ENCODE measurements around the gene EHD1. TPM values are rescaled to one million over a fixed set of nuclear protein-coding genes. Genes with fewer than 3 reads are reported as not detected.

EHD1 gene
- total RNA-seq, 6 experiments from 2014 or later, result 189 to 227 (median 197) TPM

- Mint-ChIP-seq H3K4me3 (no peak overlapping the region), H3K36me3 (ENCODE audit: low read depth) (no peaks in the 10 kb centered on the region), H3K4me1 (ENCODE audit: low read depth) (peaks cover 25% of the 10 kb centered on the region), H3K9me3 (no peaks in the 10 kb centered on the region), H3K27me3 (ENCODE audit: insufficient read depth) (no peaks in the 10 kb centered on the region; the same call in 1 of the 2 replicates), H3K27ac (no peak overlapping the region)
- no peak for TF ChIP-seq CTCF (IDR thresholded peaks at IDR 0.05)
- no peak for DNase-seq
Measured at GRCh38 chr11:64888729-64889511, 10.5 kb upstream of the EHD1 start.

- no peak for TF ChIP-seq CTCF (IDR thresholded peaks at IDR 0.05)
- Mint-ChIP-seq H3K4me3 (no peak overlapping the region; the same call in 1 of the 2 replicates), H3K36me3 (ENCODE audit: low read depth) (no peaks in the 10 kb centered on the region), H3K4me1 (ENCODE audit: low read depth) (peaks cover 25% of the 10 kb centered on the region), H3K27me3 (ENCODE audit: insufficient read depth) (no peaks in the 10 kb centered on the region; the same call in 1 of the 2 replicates), H3K9me3 (no peaks in the 10 kb centered on the region), H3K27ac (no peak overlapping the region)
- DNase-seq, result no peak
Measured at GRCh38 chr11:64888406-64888728, 9.9 kb upstream of the EHD1 start.

- H3K9me3 Mint-ChIP-seq, result no peaks in the 10 kb centered on the region
- peak; percentile 99 for TF ChIP-seq CTCF (IDR thresholded peaks at IDR 0.05)
- no peaks in the 10 kb centered on the region; the same call in 1 of the 2 replicates for H3K27me3 Mint-ChIP-seq (ENCODE audit: insufficient read depth)
- peak overlapping the region; percentile 64 for H3K27ac Mint-ChIP-seq
- no peaks in the 10 kb centered on the region for H3K36me3 Mint-ChIP-seq (ENCODE audit: low read depth)
- no peak for DNase-seq
- peak overlapping the region; percentile 82 for H3K4me3 Mint-ChIP-seq
- peaks cover 25% of the 10 kb centered on the region for H3K4me1 Mint-ChIP-seq (ENCODE audit: low read depth)
Measured at GRCh38 chr11:64887757-64888405, 9.5 kb upstream of the EHD1 start.

GRCh38 chr11:64887234-64887756, 8.9 kb upstream of the EHD1 start:
- peaks cover 25% of the 10 kb centered on the region for H3K4me1 Mint-ChIP-seq (ENCODE audit: low read depth)
- no peaks in the 10 kb centered on the region for H3K36me3 Mint-ChIP-seq (ENCODE audit: low read depth)
- H3K4me3 Mint-ChIP-seq, result no peak overlapping the region; the same call in 1 of the 2 replicates
- DNase-seq, result no peak
- no peak overlapping the region for H3K27ac Mint-ChIP-seq
- H3K27me3 Mint-ChIP-seq (ENCODE audit: insufficient read depth), result no peaks in the 10 kb centered on the region; the same call in 1 of the 2 replicates
- TF ChIP-seq CTCF (IDR thresholded peaks at IDR 0.05), result no peak
- no peaks in the 10 kb centered on the region for H3K9me3 Mint-ChIP-seq

- Mint-ChIP-seq H3K9me3 (no peaks in the 10 kb centered on the region), H3K27ac (peak overlapping the region; percentile 44; the same call in 1 of the 2 replicates), H3K27me3 (ENCODE audit: insufficient read depth) (no peaks in the 10 kb centered on the region; the same call in 1 of the 2 replicates)
Measured at GRCh38 chr11:64885367-64886286, 7.2 kb upstream of the EHD1 start.

More at GRCh38 chr11:64885367-64886286, 7.2 kb upstream of the EHD1 start:
- no peak for DNase-seq
- no peak for TF ChIP-seq CTCF (IDR thresholded peaks at IDR 0.05)
- peaks cover 29% of the 10 kb centered on the region for H3K4me1 Mint-ChIP-seq (ENCODE audit: low read depth)
- H3K4me3 Mint-ChIP-seq, result no peak overlapping the region
- H3K36me3 Mint-ChIP-seq (ENCODE audit: low read depth), result no peaks in the 10 kb centered on the region
